Measurements from ENCODE around the gene DNAJC1. TPM values are rescaled to one million over a fixed set of nuclear protein-coding genes. Genes with fewer than 3 reads are reported as not detected.
"Not testable (repeated sequence)": the region's sequence is repeated elsewhere in the genome, so short reads cannot be mapped to it uniquely, and the experiment has no call there.

DNAJC1 gene
- total RNA-seq, 1 donor from 2014 or later, result 24.2 TPM

DNA sequence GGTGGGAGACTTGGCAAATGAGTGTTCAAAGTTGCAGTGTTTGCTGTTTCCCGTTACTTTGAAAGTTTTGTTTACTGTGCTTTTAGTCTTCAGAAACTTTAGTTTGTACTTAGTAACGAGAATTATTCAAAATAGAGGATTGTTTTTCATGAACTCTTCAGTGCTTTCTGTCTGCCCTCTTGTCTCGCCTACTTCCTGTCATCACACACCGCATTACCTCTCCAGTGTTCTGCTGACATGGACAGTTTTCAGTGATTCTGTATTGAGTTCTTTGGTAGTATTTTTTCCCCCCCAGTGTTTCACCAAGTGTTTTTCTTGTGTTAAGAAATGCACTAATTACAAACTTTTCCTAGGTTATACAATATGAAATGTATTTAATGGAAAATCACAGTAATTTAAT lies 262.5 kb downstream of the DNAJC1 start:
- intact Hi-C loops (cut with micrococcal nuclease), result loop anchor here (2.0 kb wide), 1 partner anchor 212 kb away; no protein-coding TSS in a partner anchor

DNA sequence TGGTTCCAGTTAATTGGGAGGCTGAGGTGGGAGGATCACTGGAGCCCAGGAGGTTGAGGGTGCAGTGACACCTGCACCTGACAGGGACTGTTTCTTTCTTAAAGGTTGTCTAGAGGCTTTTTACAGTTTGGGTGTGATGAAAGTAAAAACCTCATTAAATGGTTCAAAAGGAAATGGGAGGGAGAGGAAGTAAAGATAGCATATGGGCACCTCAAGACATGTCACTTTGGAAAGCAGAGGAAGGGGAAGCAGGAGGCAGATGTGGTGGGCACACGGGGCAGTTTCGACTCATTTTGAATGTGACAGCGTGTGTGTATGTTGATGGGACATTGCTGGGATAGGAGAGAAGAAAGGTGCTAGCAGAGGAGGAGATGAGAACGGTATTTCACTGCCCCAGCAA lies 266.4 kb downstream of the DNAJC1 start:
- intact Hi-C loops (cut with micrococcal nuclease), result loop anchor here (10.0 kb wide), 1 partner anchor 1248 kb away; no protein-coding TSS in a partner anchor

DNA sequence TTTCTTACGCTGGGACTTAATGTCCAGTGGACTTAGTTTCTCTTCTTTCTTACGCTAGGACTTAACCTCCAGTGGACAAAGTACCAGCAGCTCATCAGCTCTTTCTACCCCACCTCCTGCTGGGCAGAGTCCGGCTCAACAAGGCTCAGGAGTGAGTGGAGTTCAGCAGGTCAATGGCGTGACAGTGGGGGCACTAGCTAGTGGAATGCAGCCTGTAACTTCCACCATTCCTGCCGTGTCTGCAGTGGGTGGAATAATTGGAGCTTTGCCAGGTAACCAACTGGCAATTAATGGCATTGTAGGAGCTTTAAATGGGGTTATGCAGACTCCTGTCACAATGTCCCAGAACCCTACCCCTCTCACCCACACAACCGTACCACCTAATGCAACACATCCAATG lies 269.8 kb downstream of the DNAJC1 start:
- intact Hi-C loops (cut with micrococcal nuclease), result loop anchor here (2.0 to 10.0 kb wide), 2 partner anchors 31 to 1251 kb away; no protein-coding TSS in a partner anchor

DNA sequence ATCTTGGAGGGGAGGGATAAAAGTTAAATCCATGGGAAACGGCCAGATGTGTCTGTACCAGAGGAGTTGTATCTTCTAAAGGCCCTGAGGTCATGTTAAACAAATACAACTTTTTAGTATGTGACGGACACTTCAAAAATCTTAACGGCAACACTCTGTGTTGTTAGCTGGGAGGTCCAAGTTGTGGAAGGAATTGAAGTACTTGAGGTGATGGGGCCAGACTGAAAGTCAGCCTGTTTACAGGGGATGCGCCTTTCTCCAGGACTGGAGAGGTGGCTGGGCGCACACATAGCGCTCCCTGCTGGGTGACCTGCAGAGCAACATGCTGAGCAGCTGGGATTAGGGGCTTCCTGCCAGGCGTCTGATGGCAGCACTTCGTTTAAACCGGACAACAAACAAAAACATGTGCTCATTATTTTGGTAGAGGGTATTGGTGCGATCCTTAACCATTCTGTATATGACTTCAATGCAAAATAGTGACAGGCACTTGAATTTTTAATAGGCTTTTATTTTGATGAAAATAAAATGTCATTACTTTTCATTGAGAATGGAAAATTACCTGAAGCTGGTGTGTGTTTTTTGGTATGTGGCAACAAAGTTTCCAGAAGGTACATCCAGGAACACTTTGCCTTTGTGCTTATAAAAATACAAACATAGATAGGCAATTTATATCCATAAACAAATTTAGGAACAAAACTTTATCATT lies 271.3 kb downstream of the DNAJC1 start:
- intact Hi-C loops (cut with micrococcal nuclease), result loop anchor here (1.0 to 10.0 kb wide), 4 partner anchors 29 to 1253 kb away; partner anchors contain the start of gene MLLT10

DNA sequence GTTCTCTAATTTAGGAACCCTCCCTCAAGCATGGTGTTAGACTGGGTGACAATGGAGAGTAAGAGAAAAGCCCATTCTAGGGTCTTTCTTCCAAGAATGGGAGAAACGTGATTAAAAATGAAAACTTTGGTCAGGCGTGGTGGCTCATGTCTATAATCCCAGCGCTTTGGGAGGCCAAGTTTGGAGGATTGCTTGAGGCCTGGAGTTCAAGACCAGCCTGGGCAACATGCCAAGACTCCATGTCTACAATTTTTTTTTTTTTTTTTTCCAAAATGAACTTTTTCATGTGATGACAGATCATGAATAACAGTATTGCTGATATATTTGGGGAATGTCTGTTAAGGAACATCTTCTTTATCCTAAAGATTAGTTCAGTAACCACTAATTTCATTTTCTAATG lies 274.9 kb downstream of the DNAJC1 start:
- intact Hi-C loops (cut with micrococcal nuclease), result no loop called here

DNA sequence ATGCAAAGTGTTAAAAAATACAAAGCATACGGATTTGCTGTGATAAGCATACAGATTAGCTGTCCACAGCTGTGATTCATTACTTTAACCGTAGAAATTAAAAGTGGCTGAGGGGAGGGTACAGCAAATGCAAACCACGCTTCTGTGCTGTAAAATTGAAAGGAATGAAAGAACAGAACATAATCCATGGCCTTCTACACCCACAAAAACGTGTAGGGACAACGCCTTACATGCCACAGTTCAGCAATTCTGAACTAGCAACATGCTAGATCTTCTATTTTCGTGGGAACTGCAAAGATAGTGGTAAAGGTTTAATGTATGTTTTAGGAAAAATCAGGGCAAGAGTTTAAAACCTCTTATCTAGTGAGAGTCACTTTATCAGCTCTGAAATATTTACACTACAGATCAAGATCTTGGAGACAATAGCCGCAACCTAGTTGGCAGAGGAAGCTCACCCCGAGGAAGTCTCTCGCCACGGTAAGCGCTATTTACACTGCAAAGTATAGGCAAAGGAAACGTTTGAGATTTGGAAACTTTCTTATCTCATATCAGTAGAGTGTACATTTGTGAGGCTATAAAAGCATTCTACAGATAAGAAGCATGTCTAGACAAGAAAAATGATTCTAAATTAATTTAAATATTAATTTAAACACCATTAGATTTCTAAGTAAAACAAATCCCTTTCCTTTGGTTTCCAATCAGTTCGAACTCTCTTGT lies 275.9 kb downstream of the DNAJC1 start:
- intact Hi-C loops (cut with micrococcal nuclease), result no loop called here

DNA sequence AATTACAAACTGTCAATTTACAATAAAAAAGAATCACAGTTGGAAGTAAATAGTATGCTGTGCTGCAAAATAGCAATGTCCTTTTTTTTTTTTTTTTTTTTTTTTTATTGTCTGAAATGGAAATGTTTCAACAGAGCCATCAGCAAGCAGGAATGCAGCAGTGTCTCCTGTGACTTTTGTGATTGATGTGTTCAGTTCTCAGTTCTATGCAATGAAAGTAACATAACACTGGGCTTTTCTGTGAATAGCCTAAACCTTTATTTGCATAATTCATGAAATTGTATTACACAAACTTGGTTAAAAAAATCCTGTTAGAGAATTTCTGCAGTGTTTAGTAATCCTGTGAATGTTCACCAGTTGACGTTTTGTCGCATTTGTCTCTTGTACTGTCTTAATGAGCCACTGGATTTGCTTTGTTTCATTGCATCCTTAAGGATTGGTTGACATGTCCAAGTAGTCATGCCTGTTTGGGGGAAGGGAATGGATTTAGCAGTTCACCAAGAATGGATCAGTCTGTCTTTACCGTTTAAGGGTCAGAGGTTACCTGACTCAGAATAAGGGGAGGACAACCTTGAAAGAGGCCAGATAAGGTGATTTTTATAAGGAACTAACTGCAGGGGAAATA lies 276.8 kb downstream of the DNAJC1 start:
- intact Hi-C loops (cut with micrococcal nuclease), result no loop called here

DNA sequence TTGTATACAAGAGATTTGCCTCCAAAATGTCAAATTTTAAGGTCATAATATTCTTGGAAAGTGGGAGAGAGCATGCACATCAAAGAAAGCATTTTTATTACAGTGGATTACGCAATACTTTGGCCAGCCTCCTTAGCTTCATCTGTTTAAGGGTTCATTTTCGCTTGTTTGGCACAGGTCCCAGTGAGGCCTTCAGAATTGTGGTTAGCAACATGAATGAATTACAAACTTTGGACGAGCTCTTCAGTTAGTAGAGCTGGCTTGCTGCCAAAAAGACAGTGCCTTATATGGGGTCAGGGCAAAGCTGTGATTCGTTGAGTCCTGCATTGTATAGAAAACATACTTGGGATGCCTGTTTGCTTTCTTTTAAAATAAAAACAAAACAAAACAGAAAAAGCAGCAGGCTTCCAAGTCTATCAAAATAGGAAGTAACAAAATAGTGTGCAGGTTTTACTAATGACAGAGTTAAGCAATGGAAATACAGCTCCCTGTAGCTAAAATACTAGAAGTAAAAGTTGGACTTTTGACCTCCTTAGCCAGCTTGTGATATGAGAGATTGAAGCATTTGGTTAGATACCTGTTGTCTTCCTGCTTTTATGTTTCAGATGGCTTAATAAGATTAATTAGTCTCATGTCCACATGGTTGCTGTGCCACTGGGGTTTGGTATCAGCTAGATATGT lies 278.7 kb downstream of the DNAJC1 start:
- intact Hi-C loops (cut with micrococcal nuclease), result no loop called here

DNA sequence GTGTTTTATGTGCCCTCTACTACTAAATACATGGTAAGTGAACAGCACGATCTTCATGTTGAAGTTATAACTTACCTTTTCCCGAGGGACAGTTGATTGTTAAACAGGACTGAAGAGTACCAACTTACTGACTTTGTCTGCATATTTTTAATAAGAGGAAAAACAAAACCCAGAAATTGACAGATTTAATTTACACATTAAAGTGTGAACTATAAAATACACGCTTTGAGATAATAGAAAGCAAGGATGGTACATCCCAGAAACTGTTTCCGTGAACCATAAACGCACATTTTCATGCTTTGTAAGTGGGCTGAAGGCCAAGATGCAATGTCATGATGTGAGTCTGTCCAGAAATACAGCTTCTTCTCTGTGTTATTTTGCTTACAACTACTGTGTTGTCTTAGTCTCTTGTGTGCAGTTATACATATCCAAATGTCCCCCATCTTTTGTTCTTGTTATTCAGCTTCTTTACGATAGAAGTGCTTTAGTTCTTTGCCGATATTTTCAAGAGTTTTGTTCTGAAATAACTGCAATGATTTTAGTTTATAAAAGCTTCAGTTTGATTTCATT lies 279.4 kb downstream of the DNAJC1 start:
- intact Hi-C loops (cut with micrococcal nuclease), result no loop called here

DNA sequence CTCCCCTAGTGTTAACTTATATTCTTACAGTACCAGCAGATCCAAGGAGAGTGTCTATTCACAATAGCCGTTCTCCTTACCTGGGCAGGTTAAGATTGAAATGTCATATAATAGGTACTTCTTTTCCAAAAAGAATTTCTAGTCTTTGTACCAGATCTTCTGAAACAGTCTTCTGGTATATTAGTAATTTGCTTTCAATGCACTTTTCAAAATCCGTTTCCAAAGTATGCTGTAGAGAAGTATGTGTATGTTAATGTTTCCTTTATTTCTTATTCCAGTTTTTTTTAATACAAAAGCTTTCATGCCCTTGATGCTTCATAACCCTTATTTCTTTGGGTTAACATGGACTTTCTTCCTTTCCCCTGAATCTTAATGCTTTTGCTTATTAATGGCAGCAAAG lies 281.3 kb downstream of the DNAJC1 start:
- intact Hi-C loops (cut with micrococcal nuclease), result no loop called here

DNA sequence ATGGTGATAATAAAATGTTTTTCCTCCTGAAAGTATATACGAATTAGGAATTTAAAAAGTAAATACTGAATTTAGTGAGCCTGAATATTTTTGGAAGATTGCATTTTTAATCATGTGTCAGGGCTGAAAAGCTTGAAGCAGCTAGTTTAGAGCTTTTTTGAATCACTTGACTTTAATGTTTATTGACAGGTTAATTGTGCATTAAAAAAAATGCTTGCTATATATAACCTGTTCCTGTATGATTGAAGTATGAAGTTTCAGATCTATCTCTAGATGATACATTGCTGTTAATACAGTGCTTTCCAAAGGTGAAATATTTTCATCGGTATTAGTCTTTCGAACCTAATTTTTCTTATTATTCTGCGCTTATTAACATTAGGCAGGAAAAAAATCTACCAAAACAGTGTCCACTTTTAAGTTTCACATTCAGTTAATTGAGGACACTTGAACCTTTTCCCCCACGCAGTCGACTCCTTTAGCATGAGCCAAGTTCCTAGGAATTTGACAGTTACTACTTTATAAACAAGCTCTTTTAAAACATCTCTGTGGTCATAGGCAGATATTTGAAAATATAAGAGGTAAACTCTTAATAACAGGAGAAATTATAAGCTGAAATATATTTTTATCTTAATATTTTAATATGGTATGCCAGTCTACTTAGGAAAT lies 282.4 kb downstream of the DNAJC1 start:
- intact Hi-C loops (cut with micrococcal nuclease), result no loop called here

DNA sequence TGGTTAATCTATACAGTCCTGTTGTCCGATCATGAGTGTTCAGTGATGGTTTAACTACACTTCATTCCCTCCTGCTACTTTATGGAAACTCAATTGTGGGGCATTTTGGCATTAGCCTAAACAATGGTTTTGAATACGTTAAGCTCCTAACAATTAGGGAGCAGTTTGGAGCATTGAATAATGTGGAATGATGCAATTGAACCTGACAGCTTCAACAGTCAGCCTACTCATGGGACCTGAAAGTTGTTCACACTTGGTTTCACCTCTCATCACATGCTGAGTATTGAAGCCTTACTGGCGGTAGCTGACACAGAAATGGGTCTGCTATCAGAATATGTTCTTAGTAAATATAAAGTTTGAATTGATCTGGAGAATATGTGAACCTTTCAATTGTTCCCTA lies 283.4 kb downstream of the DNAJC1 start:
- intact Hi-C loops (cut with micrococcal nuclease), result no loop called here

DNA sequence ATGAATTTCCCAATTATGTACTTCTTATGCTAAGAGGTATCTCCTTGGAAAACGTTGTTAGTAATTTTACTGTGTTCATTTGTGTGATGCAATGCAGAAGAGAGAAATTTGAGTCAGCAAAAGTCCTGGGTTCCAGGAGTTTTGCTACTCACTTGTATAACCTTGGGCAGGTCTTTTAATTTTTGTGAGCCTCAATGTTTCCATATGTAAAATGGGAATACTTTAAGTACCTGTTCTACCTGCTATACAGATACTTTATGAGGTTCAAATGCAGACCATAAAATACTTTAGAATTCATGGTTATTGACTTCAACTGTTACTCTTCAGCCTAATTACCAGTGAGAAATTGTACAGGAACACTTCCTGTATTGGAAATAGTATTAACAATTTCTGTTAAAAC lies 284.0 kb downstream of the DNAJC1 start:
- intact Hi-C loops (cut with micrococcal nuclease), result no loop called here

DNA sequence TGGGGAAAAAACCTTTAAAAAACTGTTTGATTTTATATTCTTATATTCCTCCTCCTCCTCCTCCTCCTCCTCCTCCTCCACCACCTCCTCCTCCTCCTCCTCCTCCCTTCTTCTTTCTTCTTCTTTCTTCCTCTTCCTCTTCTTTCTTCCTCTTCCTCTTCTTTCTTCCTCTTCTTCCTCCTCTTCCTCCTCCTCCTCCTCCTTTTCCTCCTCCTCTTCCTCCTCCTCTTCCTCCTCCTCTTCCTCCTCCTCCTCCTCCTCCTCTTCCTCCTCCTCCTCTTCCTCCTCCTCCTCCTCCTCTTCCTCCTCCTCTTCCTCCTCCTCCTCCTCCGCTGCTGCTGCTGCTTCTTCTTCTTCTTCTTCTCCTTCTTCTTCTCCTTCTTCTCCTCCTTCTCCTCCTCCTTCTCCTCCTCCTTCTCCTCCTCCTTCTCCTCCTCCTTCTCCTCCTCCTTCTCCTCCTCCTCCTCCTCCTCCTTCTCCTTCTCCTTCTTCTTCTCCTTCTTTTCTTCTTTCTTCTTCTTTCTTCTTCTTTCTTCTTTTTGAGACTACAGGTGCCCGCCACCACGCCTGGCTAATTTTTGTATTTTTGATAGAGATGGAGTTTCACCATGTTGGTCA lies 286.0 kb downstream of the DNAJC1 start:
- intact Hi-C loops (cut with micrococcal nuclease), result not testable (repeated sequence)

DNA sequence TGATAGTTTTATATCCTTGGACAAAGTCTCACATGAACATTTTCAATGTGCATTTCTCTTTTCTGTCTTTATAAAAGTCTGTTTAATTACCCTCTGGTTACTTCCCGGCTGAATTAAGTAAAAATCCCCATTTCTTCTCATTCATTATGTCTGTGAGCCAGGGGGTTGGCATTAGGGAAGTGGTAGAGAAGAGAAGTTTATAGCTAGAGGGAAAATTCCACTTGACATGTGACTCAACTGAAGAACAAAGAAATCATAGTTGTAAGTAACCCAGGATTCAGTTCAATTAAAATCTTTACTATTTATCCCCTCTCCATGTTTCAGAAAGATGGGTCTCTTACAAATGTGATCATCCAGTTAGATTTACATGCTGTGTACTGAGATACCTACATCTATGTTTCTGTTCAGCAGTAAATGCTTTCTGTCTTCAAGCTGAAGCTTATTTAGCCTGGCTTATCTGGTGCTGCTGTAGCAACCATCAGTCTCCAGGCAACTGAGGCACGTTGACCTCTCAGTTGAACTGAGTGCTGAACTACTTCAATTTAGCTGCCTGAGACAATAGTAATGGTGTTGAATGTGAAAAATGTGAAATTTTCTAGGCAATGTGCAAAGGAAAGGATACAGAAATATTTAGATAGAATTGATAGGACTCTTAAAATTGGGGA lies 287.9 kb downstream of the DNAJC1 start:
- intact Hi-C loops (cut with micrococcal nuclease), result no loop called here

DNA sequence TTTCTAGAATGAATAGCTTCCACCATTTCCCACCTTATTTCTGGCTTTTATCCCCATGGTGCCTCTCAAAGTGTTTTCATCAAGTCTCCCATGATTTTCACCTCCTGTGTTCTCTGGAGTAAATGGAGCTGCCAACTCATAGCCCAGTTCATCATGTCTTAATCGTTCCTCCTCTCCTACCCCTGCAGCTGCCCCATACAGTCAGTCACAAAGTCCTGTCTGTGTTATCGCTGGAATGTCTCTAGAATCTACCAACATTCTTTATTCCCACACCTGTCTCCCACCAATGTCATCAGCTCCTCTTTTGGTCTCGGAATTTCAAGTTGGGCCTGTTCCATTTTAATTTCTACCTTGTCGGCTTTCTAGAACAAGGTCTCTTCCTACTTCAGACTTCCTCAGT lies 290.6 kb downstream of the DNAJC1 start:
- intact Hi-C loops (cut with micrococcal nuclease), result no loop called here

DNA sequence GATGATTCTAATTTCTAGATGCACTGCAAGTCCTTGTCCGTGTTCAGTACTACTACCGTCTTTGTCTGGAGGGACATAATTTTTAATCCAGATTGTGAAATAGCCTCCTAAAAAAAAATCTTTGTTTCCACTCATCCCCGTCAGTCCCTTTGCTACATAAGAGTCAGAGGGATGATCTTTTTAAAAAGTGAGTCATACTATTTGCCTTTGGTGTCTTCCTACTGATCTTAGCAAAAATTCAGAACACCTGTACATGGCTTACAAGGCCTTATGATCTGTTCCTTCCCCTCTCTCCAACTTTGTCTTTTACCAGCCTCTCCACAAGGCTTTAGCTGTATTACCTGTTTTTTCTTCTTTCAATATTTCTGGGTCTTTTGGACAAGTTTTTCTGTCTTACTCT lies 296.0 kb downstream of the DNAJC1 start:
- intact Hi-C loops (cut with micrococcal nuclease), result loop anchor here (10.0 kb wide), 1 partner anchor 637 kb away; the partner anchor contains the start of gene SPAG6

Measured in T-helper 1 cell treated with Interleukin-12 subunit alpha and Interleukin-12 subunit beta and Interleukin-4 antibody, amounts not matched to agents 30 ng/mL and 1 ng/mL, for 36 hours (primary cell).